Skeletal muscle satellite cell (primary cell): ENCODE results near the gene CTNS.

Experiments
- H3K27me3 ChIP-seq: 2 replicates; pipeline ENCODE4 v1.7.0; 2013; ENCODE audit warnings: low read length; ENCODE audit not compliant: control insufficient read depth, insufficient read depth
- H3K36me3 ChIP-seq: 2 replicates; pipeline ENCODE4 v1.7.0; 2013; ENCODE audit warnings: mild to moderate bottlenecking, control low read depth, low read length; ENCODE audit not compliant: insufficient read depth
- H3K4me1 ChIP-seq: 2 replicates; pipeline ENCODE4 v1.7.0; 2013; ENCODE audit warnings: low read length; ENCODE audit not compliant: control insufficient read depth, insufficient read depth
- H3K4me2 ChIP-seq: 2 replicates; pipeline ENCODE4 v1.7.0; 2013; ENCODE audit warnings: mild to moderate bottlenecking, low read length
- H3K4me3 ChIP-seq: 2 replicates; pipeline ENCODE4 v1.7.0; 2013; ENCODE audit warnings: low read length
- H3K9ac ChIP-seq: 2 replicates; pipeline ENCODE4 v1.7.0; 2013; ENCODE audit warnings: mild to moderate bottlenecking, low read depth, low read length, moderate library complexity
- H3K9me3 ChIP-seq: replicated peaks from 2 replicates; pipeline ENCODE4 v1.7.0; 2013; ENCODE audit warnings: mild to moderate bottlenecking, control low read depth, low read length

Gene CTNS

GRCh38 chr17:3600529-3601205, 35.9 kb upstream of the CTNS start:
- H3K27me3 ChIP-seq: no peaks in the 10 kb centered on the region
- H3K4me1 ChIP-seq: peaks cover 9% of the 10 kb centered on the region
- H3K9ac ChIP-seq: no peak overlapping the region
- H3K4me3 ChIP-seq: no peak overlapping the region
- no peak overlapping the region for H3K4me2 ChIP-seq
- peaks cover 3% of the 10 kb centered on the region for H3K36me3 ChIP-seq
- no peaks in the 10 kb centered on the region for H3K9me3 ChIP-seq

- Histone ChIP-seq H3K9me3 (no peaks in the 10 kb centered on the region), H3K4me1 (peaks cover 9% of the 10 kb centered on the region), H3K4me3 (no peak overlapping the region), H3K9ac (no peak overlapping the region), H3K36me3 (peaks cover 11% of the 10 kb centered on the region), H3K4me2 (no peak overlapping the region), H3K27me3 (no peaks in the 10 kb centered on the region)
Observed at GRCh38 chr17:3602499-3602898, 34.1 kb upstream of the CTNS start.

- Histone ChIP-seq H3K9me3 (no peaks in the 10 kb centered on the region), H3K4me2 (no peak overlapping the region), H3K36me3 (peaks cover 13% of the 10 kb centered on the region), H3K4me3 (no peak overlapping the region), H3K4me1 (peaks cover 9% of the 10 kb centered on the region), H3K27me3 (no peaks in the 10 kb centered on the region), H3K9ac (no peak overlapping the region)
Observed at GRCh38 chr17:3603119-3603869, 33.3 kb upstream of the CTNS start.

GRCh38 chr17:3603870-3604259, 32.7 kb upstream of the CTNS start:
- Histone ChIP-seq H3K4me3 (no peak overlapping the region), H3K4me2 (no peak overlapping the region), H3K4me1 (peaks cover 9% of the 10 kb centered on the region), H3K36me3 (peaks cover 16% of the 10 kb centered on the region), H3K27me3 (no peaks in the 10 kb centered on the region), H3K9me3 (no peaks in the 10 kb centered on the region), H3K9ac (no peak overlapping the region)

GRCh38 chr17:3609689-3610088, 26.9 kb upstream of the CTNS start:
- Histone ChIP-seq H3K4me1 (no peaks in the 10 kb centered on the region), H3K27me3 (no peaks in the 10 kb centered on the region), H3K4me2 (no peak overlapping the region), H3K36me3 (peaks cover 42% of the 10 kb centered on the region), H3K4me3 (no peak overlapping the region), H3K9me3 (no peaks in the 10 kb centered on the region), H3K9ac (no peak overlapping the region)

GRCh38 chr17:3610523-3610922, 26.0 kb upstream of the CTNS start:
- H3K36me3 ChIP-seq: peaks cover 48% of the 10 kb centered on the region

GRCh38 chr17:3613124-3613523, 23.4 kb upstream of the CTNS start:
- no peak overlapping the region for H3K4me3 ChIP-seq
- H3K27me3 ChIP-seq: no peaks in the 10 kb centered on the region
- H3K4me1 ChIP-seq: no peaks in the 10 kb centered on the region
- H3K9ac ChIP-seq: no peak overlapping the region
- H3K4me2 ChIP-seq: no peak overlapping the region
- H3K36me3 ChIP-seq: peaks cover 55% of the 10 kb centered on the region
- H3K9me3 ChIP-seq: no peaks in the 10 kb centered on the region

More at GRCh38 chr17:3610523-3610922, 26.0 kb upstream of the CTNS start:
- no peak overlapping the region for H3K4me2 ChIP-seq
- no peaks in the 10 kb centered on the region for H3K9me3 ChIP-seq
- H3K27me3 ChIP-seq: no peaks in the 10 kb centered on the region
- H3K9ac ChIP-seq: no peak overlapping the region
- H3K4me3 ChIP-seq: no peak overlapping the region
- no peaks in the 10 kb centered on the region for H3K4me1 ChIP-seq

- Histone ChIP-seq H3K9me3 (no peaks in the 10 kb centered on the region), H3K9ac (no peak overlapping the region), H3K27me3 (no peaks in the 10 kb centered on the region), H3K36me3 (peaks cover 44% of the 10 kb centered on the region), H3K4me2 (no peak overlapping the region), H3K4me1 (no peaks in the 10 kb centered on the region), H3K4me3 (no peak overlapping the region)
Observed at GRCh38 chr17:3615160-3615870, 21.2 kb upstream of the CTNS start.

GRCh38 chr17:3621146-3621720, 15.3 kb upstream of the CTNS start:
- Histone ChIP-seq H3K9me3 (no peaks in the 10 kb centered on the region), H3K4me2 (no peak overlapping the region), H3K4me1 (no peaks in the 10 kb centered on the region), H3K4me3 (no peak overlapping the region), H3K9ac (no peak overlapping the region), H3K27me3 (no peaks in the 10 kb centered on the region), H3K36me3 (peaks cover 51% of the 10 kb centered on the region)

GRCh38 chr17:3622977-3623594, 13.5 kb upstream of the CTNS start:
- Histone ChIP-seq H3K9me3 (no peaks in the 10 kb centered on the region), H3K4me2 (no peak overlapping the region), H3K4me1 (no peaks in the 10 kb centered on the region), H3K36me3 (peaks cover 45% of the 10 kb centered on the region), H3K9ac (no peak overlapping the region), H3K4me3 (no peak overlapping the region), H3K27me3 (no peaks in the 10 kb centered on the region)
